Suppressor macrophage treated with lipopolysaccharide for 4 hours (primary cell): Measurements from ENCODE around the gene ALDH9A1.
"Not testable (repeated sequence)": the region's sequence is repeated elsewhere in the genome, so short reads cannot be mapped to it uniquely, and the experiment has no call there.

Experiments
- DNase-seq: peaks from one replicate; pipeline ENCODE4 v3.0.0-alpha.2; 2020

ALDH9A1 gene

DNA sequence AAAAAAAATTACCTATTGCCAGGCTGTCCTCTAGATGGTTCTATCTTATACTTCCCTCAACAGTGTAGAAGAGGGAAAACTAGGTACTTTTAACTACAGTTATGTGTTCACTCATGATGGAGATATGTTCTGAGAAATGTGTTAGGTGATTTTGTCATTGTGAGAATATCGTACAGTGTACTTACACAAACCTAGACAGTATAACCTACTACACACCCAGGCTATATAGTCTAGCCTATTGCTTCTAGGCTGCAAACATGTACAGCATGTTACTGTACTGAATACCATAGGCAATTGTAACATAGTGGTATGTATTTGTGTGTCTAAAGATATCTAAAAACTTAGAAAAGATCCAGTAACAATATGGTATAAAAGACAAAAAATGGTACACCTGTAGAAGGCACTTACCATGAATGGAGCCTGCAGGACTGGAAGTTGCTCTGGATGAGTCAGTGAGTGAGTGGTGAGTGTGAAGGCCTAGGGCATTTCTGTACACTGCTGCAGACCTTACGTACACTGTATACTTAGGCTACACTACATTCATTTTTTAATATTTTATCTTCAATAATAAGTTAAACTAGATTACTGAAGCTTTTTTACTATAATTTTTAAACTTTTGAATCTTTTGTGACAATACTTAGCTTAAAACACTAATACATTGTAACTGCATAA lies 54.2 kb downstream of the ALDH9A1 start:
- DNase-seq = no peak

- no peak for DNase-seq
Observed at GRCh38 chr1:165641231-165641987, 57.0 kb downstream of the ALDH9A1 start.

- no peak for DNase-seq
Observed at GRCh38 chr1:165639821-165640623, 58.3 kb downstream of the ALDH9A1 start.

DNA sequence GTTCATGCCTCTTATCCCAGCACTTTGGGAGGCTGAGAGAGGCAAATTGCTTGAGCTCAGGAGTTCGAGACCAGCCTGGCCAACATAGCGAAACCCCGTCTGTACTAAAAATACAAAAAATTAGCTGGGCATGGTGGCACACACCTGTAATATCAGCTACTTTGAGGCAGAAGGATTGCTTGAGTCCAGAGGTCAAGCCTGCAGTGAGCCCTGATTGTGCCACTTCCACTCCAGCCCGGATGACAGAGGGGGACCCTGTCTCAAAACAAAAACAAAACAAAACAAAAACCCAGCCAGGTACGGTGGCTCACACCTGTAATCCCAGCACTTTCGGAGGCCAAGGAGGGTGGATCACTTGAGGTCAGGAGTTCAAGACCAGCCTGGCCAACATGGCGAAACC lies 60.2 kb downstream of the ALDH9A1 start:
- not testable (repeated sequence) for DNase-seq

GRCh38 chr1:165637427-165637826 lies 60.9 kb downstream of the ALDH9A1 start:
- DNase-seq = no peak

GRCh38 chr1:165635823-165636222 lies 62.5 kb downstream of the ALDH9A1 start:
- no peak for DNase-seq

DNA sequence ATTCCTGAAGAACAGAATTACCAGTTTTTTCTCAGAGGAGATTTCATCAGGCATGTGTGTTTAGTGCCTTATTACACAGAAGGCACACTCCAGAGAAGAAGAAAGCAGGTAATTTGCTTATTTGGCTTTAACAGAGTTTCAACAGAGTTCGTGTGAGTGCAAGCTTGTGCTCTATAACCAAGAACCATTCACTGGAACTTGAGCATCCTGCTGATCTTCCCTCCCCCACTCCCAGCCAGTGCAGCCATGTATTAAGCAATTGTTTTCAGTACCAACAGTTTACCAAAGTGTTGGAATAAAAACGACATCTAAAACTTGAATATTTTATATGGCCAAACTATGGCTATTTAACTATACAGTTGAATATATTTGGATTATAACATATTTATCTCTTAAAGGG lies 63.0 kb downstream of the ALDH9A1 start:
- no peak for DNase-seq

GRCh38 chr1:165634154-165634921 lies 64.0 kb downstream of the ALDH9A1 start:
- DNase-seq = no peak

DNA sequence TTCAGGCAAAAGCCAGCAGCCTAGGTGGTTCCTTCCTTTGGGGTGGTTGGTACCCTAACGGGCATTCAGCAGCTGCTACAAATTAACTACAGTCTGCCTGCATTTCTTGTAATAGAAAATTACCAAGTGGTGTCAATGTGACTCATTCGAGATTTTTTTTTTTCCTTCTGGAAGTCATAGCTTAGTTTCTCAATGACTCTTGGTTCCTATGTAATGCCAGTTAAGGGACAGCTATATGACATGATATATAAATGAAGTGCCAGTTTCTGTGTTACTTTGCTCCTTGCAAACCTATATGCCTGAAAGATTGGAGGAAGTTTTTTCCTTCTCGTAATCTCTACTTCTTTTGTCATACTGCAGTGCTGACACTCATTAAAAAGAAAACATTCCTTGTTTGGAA lies 64.7 kb downstream of the ALDH9A1 start:
- peak; percentile 83 for DNase-seq

- peak; percentile 51 for DNase-seq
Observed at GRCh38 chr1:165632491-165632890, 65.9 kb downstream of the ALDH9A1 start.

DNA sequence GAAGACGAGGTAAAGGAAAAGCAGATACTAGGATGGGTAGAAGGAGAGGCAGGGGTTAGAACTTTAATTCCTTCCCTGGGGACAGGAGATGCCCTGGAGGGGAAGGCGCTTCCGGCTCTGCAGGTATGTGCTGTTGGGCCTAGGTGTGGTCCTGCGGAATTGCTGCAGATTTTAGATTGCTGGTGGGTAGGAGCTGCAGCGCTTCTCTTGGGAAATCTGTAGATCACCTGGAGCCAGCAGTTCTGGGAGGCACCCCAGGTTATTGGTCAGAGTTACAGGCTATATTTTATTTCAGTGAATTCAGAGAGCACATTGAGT lies 66.3 kb downstream of the ALDH9A1 start:
- DNase-seq = no peak

- peak; percentile 81 for DNase-seq
Observed at GRCh38 chr1:165631342-165632151, 66.8 kb downstream of the ALDH9A1 start.

DNA sequence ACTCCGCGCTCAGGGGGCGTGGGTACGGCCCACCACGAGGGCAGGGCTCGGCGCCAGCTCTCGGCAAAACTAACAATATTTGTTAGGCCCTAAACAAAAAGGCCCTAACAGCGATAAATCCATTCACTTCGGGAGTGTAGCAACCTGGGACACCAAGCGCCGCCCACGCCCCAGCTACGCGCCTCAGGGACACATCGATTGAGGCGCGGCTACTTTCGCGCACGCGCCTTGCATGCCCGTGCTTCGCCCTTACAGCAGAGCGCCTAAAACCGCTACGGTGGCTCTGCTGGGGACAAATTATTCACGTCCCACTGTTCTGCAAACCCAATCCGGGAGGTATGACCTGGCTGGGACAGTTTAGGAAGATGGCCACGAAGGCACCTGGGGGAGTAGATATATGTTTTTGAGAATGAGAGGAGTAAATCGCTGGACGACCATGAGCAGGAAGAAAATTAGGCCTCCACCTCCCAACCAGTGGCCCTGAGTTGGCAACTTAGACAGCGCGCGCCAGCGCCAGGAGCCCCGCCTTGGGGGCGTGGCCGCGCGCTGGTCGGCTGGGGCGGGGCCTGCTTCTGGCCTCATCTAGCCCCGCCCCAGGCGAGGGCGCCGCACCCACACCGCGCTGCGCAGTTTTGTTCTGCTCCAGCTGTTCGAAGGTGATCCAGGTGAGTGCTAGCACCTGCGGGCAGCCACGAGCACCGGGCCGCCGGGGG lies 67.6 kb downstream of the ALDH9A1 start, which contains the start of gene MGST3:
Gene MGST3, plus strand, starts transcription at position 606 of the 713 bp plus-strand sequence. CDS start 18,614 bp downstream, outside the sequence.
- DNase-seq = peak; percentile 97

DNA sequence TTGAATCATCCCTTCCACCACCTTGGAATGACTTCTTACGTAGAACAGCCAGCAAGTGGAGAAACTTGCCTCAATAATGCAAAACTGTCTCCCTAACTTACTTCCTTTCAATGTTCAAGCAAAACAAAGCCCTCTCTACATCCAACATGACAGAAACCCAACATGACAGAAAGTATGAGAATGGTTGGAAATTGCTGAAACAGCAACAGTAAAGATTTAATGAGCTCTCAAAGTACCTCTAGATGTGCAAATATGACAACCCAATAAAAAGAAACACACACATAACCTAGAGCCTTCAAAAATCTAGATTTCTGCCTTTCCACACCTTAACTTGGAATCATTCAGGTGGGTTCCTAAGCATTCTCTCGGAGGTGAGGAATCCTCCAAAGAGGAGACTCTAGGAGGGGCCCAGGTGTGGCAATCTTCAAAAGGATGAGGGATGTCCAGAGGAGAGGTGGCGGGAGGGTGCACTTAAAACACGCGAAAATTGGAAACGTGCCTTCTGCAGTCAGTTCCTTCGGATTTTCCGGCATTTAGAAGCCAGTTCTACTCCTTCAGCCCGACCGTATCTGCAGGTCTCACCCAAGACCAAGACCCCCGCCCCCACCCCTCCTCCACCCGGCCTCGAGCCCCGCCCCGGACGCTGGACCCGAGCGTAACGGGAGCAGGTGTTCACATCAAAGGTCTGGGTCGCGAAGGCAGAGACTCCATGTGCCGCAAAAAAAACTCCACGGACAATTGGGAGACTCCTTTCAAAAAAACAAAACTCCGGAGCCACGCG lies 68.3 kb downstream of the ALDH9A1 start:
- DNase-seq = no peak

DNA sequence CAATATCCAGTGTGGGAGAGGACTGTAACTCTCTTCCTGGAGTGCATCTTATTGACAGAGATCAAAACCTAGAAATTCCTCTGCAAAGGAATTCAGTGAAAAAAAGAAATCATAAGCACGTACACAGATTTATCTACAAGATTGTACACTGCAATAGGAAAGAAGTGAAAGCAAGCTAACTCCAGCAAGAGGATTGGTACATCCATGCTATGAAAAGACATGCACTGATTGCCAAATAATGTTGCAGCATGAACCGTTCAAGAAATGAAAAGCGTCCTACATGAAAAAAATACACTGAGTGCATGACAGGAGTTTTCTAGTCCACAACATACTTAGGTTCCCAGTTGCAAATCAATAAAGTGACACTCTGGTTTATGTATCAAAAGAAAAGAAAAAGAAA lies 69.2 kb downstream of the ALDH9A1 start:
- DNase-seq = peak; percentile 45

GRCh38 chr1:165628147-165628822 lies 70.1 kb downstream of the ALDH9A1 start:
- no peak for DNase-seq

GRCh38 chr1:165624441-165624840 lies 73.9 kb downstream of the ALDH9A1 start:
- no peak for DNase-seq

DNA sequence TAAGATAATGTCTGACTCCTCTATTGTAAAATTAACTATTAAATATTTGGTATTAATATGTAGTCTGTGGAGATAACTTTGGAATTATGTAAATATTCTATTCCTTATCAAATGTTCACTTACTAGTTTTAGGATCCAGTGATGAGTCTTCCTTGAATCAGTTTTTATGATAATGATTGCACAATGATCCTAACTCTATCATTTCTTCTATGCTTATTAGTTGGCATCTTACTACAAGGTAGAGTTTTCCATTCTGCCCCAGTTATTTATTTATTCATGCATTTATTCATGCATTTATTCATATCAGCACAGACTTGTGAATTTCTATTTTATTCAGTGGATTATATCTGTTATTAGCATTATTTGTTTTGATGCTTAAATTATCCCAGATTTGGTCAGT lies 74.7 kb downstream of the ALDH9A1 start:
- no peak for DNase-seq

DNA sequence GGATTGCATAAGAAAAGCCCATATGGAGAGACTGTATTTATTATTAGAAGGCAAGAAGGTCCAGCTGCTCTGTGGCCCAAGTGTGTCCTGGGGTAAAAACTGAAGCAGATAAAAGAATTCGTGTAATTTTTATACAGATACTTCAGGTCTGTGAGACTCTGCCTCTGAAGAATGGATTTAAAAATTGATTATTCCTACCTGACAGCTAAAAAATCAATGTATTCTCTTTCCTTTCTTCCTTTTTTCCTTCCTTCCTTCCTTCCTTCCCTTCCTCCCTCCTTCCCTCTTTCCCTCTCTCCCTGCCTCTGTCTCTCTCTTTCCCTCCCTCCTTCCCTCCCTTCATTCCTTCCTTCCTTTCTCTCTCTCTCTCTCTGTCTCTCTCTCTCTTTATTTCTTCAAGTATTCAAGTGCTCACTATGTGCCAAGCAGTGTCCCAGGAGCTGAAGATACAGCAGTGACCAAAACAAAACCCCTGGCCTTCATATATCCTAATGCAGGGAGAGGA lies 78.7 kb downstream of the ALDH9A1 start:
- no peak for DNase-seq
